NB4 (cell line): ENCODE data around the gene TRAP1.

ENCODE experiments used
- POLR2A ChIP-seq: IDR thresholded peaks from 2 replicates; pipeline ENCODE4 v1.6.1; 2011; ENCODE audit warnings: mild to moderate bottlenecking; ENCODE audit not compliant: insufficient read length; ENCODE audit errors: extremely low read depth
- TF ChIP-seq, protein P1 (sequence below): IDR thresholded peaks from one replicate; pipeline ENCODE4 v1.5.1; 2012; ENCODE audit warnings: low read depth, low read length
- TF ChIP-seq, protein P2 (sequence below): IDR thresholded peaks from 2 replicates; pipeline ENCODE4 v1.6.1; 2011; ENCODE audit warnings: low read depth, low read length

- TF ChIP-seq, protein P1, sequence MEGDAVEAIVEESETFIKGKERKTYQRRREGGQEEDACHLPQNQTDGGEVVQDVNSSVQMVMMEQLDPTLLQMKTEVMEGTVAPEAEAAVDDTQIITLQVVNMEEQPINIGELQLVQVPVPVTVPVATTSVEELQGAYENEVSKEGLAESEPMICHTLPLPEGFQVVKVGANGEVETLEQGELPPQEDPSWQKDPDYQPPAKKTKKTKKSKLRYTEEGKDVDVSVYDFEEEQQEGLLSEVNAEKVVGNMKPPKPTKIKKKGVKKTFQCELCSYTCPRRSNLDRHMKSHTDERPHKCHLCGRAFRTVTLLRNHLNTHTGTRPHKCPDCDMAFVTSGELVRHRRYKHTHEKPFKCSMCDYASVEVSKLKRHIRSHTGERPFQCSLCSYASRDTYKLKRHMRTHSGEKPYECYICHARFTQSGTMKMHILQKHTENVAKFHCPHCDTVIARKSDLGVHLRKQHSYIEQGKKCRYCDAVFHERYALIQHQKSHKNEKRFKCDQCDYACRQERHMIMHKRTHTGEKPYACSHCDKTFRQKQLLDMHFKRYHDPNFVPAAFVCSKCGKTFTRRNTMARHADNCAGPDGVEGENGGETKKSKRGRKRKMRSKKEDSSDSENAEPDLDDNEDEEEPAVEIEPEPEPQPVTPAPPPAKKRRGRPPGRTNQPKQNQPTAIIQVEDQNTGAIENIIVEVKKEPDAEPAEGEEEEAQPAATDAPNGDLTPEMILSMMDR, result no peak
- TF ChIP-seq POLR2A, result no peak
- TF ChIP-seq, protein P2, sequence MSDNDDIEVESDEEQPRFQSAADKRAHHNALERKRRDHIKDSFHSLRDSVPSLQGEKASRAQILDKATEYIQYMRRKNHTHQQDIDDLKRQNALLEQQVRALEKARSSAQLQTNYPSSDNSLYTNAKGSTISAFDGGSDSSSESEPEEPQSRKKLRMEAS, result no peak
These were observed 36.9 kb upstream of the TRAP1 start for GRCh38 chr16:3754081-3754703.
